PC-3 (cell line): ENCODE measurements around the gene DIPK1C. TPM values are rescaled to one million over a fixed set of nuclear protein-coding genes. Genes with fewer than 3 reads are reported as not detected.

Source experiments
- ATAC-seq: fragments of 200-7000 bp; cut with Tn5 transposase; 2 replicates; pipeline ENCODE4 v1.9.1; 2020; ENCODE audit warnings: mild to moderate bottlenecking, moderate library complexity
- BruUV-seq: library from RNA; stranded (reverse); fragments of 400-500 nt; replicated peaks from 2 replicates; lab custom pipeline; 2021; lab: Mats Ljungman, UMichigan
- CTCF ChIA-PET: fragments of 300-600 bp; sonication (Branson Sonifier 250); formaldehyde crosslinking; loops from one replicate; lab custom pipeline; 2022; ENCODE audit warnings: antibody characterized with exemption; lab: Charles Lee
- POLR2A ChIA-PET: fragments of 300-600 bp; sonication (Branson Sonifier 250); formaldehyde crosslinking; loops from one replicate; lab custom pipeline; 2022; ENCODE audit warnings: antibody characterized with exemption; ENCODE audit not compliant: unreplicated experiment; lab: Charles Lee
- DNase-seq: peaks from one replicate; pipeline ENCODE4 v3.0.0-alpha.2; 2015
- H2AFZ ChIP-seq: fragments of 300-600 bp; sonication (generic); 2 replicates; pipeline ENCODE4 v1.6.0; 2016; ENCODE audit warnings: antibody characterized with exemption, low read length
- H3F3A ChIP-seq: fragments of 300-600 bp; sonication (generic); one replicate; pipeline ENCODE4 v1.6.0; 2017; ENCODE audit warnings: antibody characterized with exemption, low read length, control low read depth, mild to moderate bottlenecking; ENCODE audit not compliant: unreplicated experiment
- H3K27ac ChIP-seq: fragments of 300-600 bp; sonication (generic); 2 replicates; pipeline ENCODE4 v1.5.1; 2016; ENCODE audit warnings: mild to moderate bottlenecking, low read length
- H3K27me3 ChIP-seq: fragments of 300-600 bp; sonication (generic); 2 replicates; pipeline ENCODE4 v1.6.1; 2016; ENCODE audit warnings: low read length, mixed read lengths
- H3K36me3 ChIP-seq: fragments of 300-600 bp; sonication (generic); 2 replicates; pipeline ENCODE4 v1.6.1; 2016; ENCODE audit warnings: low read depth, mixed run types, low read length, mixed read lengths
- H3K4me1 ChIP-seq: fragments of 300-600 bp; sonication (generic); 2 replicates; pipeline ENCODE4 v1.5.1; 2016; ENCODE audit warnings: low read length; ENCODE audit not compliant: insufficient read depth
- H3K4me2 ChIP-seq: fragments of 300-600 bp; sonication (generic); 2 replicates; pipeline ENCODE4 v1.6.0; 2016; ENCODE audit warnings: low read length
- H3K4me3 ChIP-seq: fragments of 300-600 bp; sonication (generic); 2 replicates; pipeline ENCODE4 v1.5.1; 2016; ENCODE audit warnings: mild to moderate bottlenecking, low read length, mixed read lengths
- H3K79me2 ChIP-seq: fragments of 300-600 bp; sonication (generic); 2 replicates; pipeline ENCODE4 v1.6.1; 2017; ENCODE audit warnings: low read length, mixed read lengths
- H3K9ac ChIP-seq: fragments of 300-600 bp; sonication (generic); 2 replicates; pipeline ENCODE4 v1.6.0; 2016; ENCODE audit warnings: mild to moderate bottlenecking, low read length
- H3K9me2 ChIP-seq: fragments of 300-600 bp; sonication (generic); replicated peaks from 2 replicates; pipeline ENCODE4 v1.6.1; 2016; ENCODE audit warnings: mixed run types, low read length, mixed read lengths
- H3K9me3 ChIP-seq: fragments of 300-600 bp; sonication (generic); 2 replicates; pipeline ENCODE4 v1.6.1; 2016; ENCODE audit warnings: low read length, mixed read lengths
- H4K20me1 ChIP-seq: fragments of 300-600 bp; sonication (generic); 2 replicates; pipeline ENCODE4 v1.6.1; 2016; ENCODE audit warnings: low read length, mixed read lengths
- CTCF ChIP-seq: fragments of 300-600 bp; sonication (generic); conservative IDR thresholded peaks from 2 replicates; pipeline ENCODE4 v1.5.1; 2017; ENCODE audit warnings: antibody characterized with exemption, low read depth, mild to moderate bottlenecking, low read length
- EZH2 ChIP-seq: fragments of 300-600 bp; sonication (generic); IDR thresholded peaks from one replicate; pipeline ENCODE4 v1.6.1; 2017; ENCODE audit warnings: antibody characterized with exemption, mild to moderate bottlenecking, low read length; ENCODE audit not compliant: unreplicated experiment
- EZH2phosphoT487 ChIP-seq: fragments of 300-600 bp; sonication (generic); IDR thresholded peaks from 2 replicates; pipeline ENCODE4 v1.6.1; 2018; ENCODE audit warnings: mild to moderate bottlenecking, antibody characterized with exemption, low read length, borderline replicate concordance
- intact Hi-C: fragments of 100-400 bp; cut with micrococcal nuclease; formaldehyde crosslinking; loops from 2 replicates; pipeline ENCODE4 v1.9.0; 2023
- total RNA-seq: library from RNA; depleted of rRNA; stranded (reverse); fragments of >200 nt; gene quantifications from 2 replicates; pipeline ENCODE4 v1.2.3, GENCODE V29; 2014

Gene DIPK1C
- total RNA-seq, 1 experiment from 2014 or later = not detected

GRCh38 chr18:74479486-74480148 is 22.5 kb upstream of the DIPK1C start:
- ATAC-seq = no peak
- H3K4me2 ChIP-seq = no peak overlapping the region
- H3K4me3 ChIP-seq = no peak overlapping the region
- no TSS peak for BruUV-seq
- H3K79me2 ChIP-seq = no peaks in the 10 kb centered on the region
- H2AFZ ChIP-seq = 0 out of 2 replicates have a peak overlapping the region, but pooled peaks have one; percentile 57
- peaks cover 13% of the 10 kb centered on the region; the same call in 1 of the 2 replicates for H3K4me1 ChIP-seq
- intact Hi-C loops = no loop called here
- H3K36me3 ChIP-seq = no peaks in the 10 kb centered on the region
- TF ChIP-seq EZH2phosphoT487 (no peak), CTCF (no peak), EZH2 (no peak)
- no peaks in the 10 kb centered on the region for H3F3A ChIP-seq
- no peaks in the 10 kb centered on the region for H3K9me3 ChIP-seq
- H3K9ac ChIP-seq = no peak overlapping the region
- H4K20me1 ChIP-seq = no peaks in the 10 kb centered on the region
- no peak overlapping the region for H3K27ac ChIP-seq
- H3K9me2 ChIP-seq = no peaks in the 10 kb centered on the region
- ChIA-PET CTCF (no interaction called here), POLR2A (no interaction called here)
- peaks cover under 1% of the 10 kb centered on the region; the same call in 1 of the 2 replicates for H3K27me3 ChIP-seq
- DNase-seq = no peak

- Histone ChIP-seq H3K4me2 (no peak overlapping the region), H3K9me2 (no peaks in the 10 kb centered on the region), H3K9ac (no peak overlapping the region), H3K36me3 (no peaks in the 10 kb centered on the region), H4K20me1 (no peaks in the 10 kb centered on the region), H3F3A (no peaks in the 10 kb centered on the region), H3K79me2 (no peaks in the 10 kb centered on the region), H3K4me1 (peaks cover 13% of the 10 kb centered on the region; the same call in 1 of the 2 replicates), H3K27me3 (no peaks in the 10 kb centered on the region; the same call in 1 of the 2 replicates), H2AFZ (no peak overlapping the region), H3K27ac (no peak overlapping the region), H3K9me3 (no peaks in the 10 kb centered on the region), H3K4me3 (no peak overlapping the region)
- intact Hi-C loops = no loop called here
- DNase-seq (no peak), ATAC-seq (no peak)
- TF ChIP-seq EZH2 (no peak), EZH2phosphoT487 (no peak), CTCF (no peak)
- BruUV-seq = no TSS peak
- POLR2A ChIA-PET = no interaction called here
- CTCF ChIA-PET = no interaction called here
These were observed 21.8 kb upstream of the DIPK1C start for GRCh38 chr18:74478880-74479279.

- H3K4me3 ChIP-seq = no peak overlapping the region
- intact Hi-C loops = no loop called here
- BruUV-seq = no TSS peak
- no peak overlapping the region for H3K9ac ChIP-seq
- H3K79me2 ChIP-seq = no peaks in the 10 kb centered on the region
- no peak for DNase-seq
- no peak overlapping the region for H2AFZ ChIP-seq
- no peaks in the 10 kb centered on the region for H3K9me2 ChIP-seq
- no peaks in the 10 kb centered on the region for H3K36me3 ChIP-seq
- POLR2A ChIA-PET = no interaction called here
- CTCF ChIA-PET = no interaction called here
- no peak for TF ChIP-seq CTCF
- no peak for TF ChIP-seq EZH2
- TF ChIP-seq EZH2phosphoT487 = no peak
- no peaks in the 10 kb centered on the region for H3K9me3 ChIP-seq
- no peak overlapping the region for H3K4me2 ChIP-seq
- H3K27ac ChIP-seq = no peak overlapping the region
- H3K27me3 ChIP-seq = no peaks in the 10 kb centered on the region; the same call in 1 of the 2 replicates
- ATAC-seq = no peak
- H3K4me1 ChIP-seq = peaks cover 13% of the 10 kb centered on the region; the same call in 1 of the 2 replicates
- no peaks in the 10 kb centered on the region for H3F3A ChIP-seq
- no peaks in the 10 kb centered on the region for H4K20me1 ChIP-seq
These were observed 21.2 kb upstream of the DIPK1C start for GRCh38 chr18:74478316-74478715.
